HL-60 (cell line): ENCODE results near the gene DAPK1.

Experiments used
- DNase-seq, 2 experiments: peaks; one replicate each; pipeline ENCODE4 v3.0.0-alpha.2; 2010 to 2020; ENCODE audit warnings: low read depth in 1 of 2, low spot score in 1 of 2
- H3K27ac ChIP-seq: fragments of 250-450 bp; sonication (Bioruptor Pico); replicated peaks from 2 replicates; pipeline ENCODE4 v1.5.1; 2020; ENCODE audit warnings: mild to moderate bottlenecking, moderate library complexity
- H3K27me3 ChIP-seq: fragments of 250-450 bp; sonication (Bioruptor Pico); 2 replicates; pipeline ENCODE4 v1.5.1; 2021; ENCODE audit warnings: mild to moderate bottlenecking, moderate library complexity; ENCODE audit not compliant: insufficient read depth, poor library complexity, severe bottlenecking
- H3K4me3 ChIP-seq: replicated peaks from 2 replicates; pipeline ENCODE4 v1.5.1; 2011; ENCODE audit warnings: mild to moderate bottlenecking, control low read depth, low read length; ENCODE audit not compliant: insufficient read depth
- CTCF ChIP-seq: IDR thresholded peaks from one replicate; pipeline ENCODE4 v1.5.1; 2011; ENCODE audit warnings: low read length, control low read depth, inconsistent platforms; ENCODE audit not compliant: insufficient read depth
- GABPA ChIP-seq: IDR thresholded peaks from 2 replicates; pipeline ENCODE4 v1.6.1; 2012; ENCODE audit warnings: low read depth
- POLR2AphosphoS5 ChIP-seq: IDR thresholded peaks from 2 replicates; pipeline ENCODE4 v1.6.1; 2012; ENCODE audit warnings: low read depth
- SPI1 ChIP-seq: IDR thresholded peaks from 2 replicates; pipeline ENCODE4 v1.6.1; 2012; ENCODE audit warnings: low read depth, mild to moderate bottlenecking, borderline replicate concordance
- TF ChIP-seq, protein P1 (sequence below): IDR thresholded peaks from 2 replicates; pipeline ENCODE4 v1.6.1; 2012; ENCODE audit warnings: low read depth; ENCODE audit not compliant: insufficient replicate concordance

The DAPK1 gene

GRCh38 chr9:87579781-87580541 lies 82.3 kb downstream of the DAPK1 start:
- H3K4me3 ChIP-seq = no peak overlapping the region
- H3K27ac ChIP-seq = no peak overlapping the region
- TF ChIP-seq GABPA (no peak), POLR2AphosphoS5 (no peak), CTCF (no peak), SPI1 (no peak)
- TF ChIP-seq, protein P1, sequence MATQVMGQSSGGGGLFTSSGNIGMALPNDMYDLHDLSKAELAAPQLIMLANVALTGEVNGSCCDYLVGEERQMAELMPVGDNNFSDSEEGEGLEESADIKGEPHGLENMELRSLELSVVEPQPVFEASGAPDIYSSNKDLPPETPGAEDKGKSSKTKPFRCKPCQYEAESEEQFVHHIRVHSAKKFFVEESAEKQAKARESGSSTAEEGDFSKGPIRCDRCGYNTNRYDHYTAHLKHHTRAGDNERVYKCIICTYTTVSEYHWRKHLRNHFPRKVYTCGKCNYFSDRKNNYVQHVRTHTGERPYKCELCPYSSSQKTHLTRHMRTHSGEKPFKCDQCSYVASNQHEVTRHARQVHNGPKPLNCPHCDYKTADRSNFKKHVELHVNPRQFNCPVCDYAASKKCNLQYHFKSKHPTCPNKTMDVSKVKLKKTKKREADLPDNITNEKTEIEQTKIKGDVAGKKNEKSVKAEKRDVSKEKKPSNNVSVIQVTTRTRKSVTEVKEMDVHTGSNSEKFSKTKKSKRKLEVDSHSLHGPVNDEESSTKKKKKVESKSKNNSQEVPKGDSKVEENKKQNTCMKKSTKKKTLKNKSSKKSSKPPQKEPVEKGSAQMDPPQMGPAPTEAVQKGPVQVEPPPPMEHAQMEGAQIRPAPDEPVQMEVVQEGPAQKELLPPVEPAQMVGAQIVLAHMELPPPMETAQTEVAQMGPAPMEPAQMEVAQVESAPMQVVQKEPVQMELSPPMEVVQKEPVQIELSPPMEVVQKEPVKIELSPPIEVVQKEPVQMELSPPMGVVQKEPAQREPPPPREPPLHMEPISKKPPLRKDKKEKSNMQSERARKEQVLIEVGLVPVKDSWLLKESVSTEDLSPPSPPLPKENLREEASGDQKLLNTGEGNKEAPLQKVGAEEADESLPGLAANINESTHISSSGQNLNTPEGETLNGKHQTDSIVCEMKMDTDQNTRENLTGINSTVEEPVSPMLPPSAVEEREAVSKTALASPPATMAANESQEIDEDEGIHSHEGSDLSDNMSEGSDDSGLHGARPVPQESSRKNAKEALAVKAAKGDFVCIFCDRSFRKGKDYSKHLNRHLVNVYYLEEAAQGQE = no peak
- DNase-seq = no peak
- H3K27me3 ChIP-seq = no peaks in the 10 kb centered on the region

GRCh38 chr9:87580941-87581438 lies 83.3 kb downstream of the DAPK1 start:
- no peak for DNase-seq
- TF ChIP-seq, protein P1 = no peak
- TF ChIP-seq POLR2AphosphoS5 = no peak
- no peak for TF ChIP-seq GABPA
- no peak for TF ChIP-seq SPI1
- TF ChIP-seq CTCF = no peak
- Histone ChIP-seq H3K27ac (no peak overlapping the region), H3K4me3 (no peak overlapping the region), H3K27me3 (no peaks in the 10 kb centered on the region)

GRCh38 chr9:87581513-87581912 lies 83.8 kb downstream of the DAPK1 start:
- Histone ChIP-seq H3K4me3 (no peak overlapping the region), H3K27me3 (no peaks in the 10 kb centered on the region), H3K27ac (no peak overlapping the region)
- TF ChIP-seq GABPA (no peak), CTCF (no peak), SPI1 (no peak), POLR2AphosphoS5 (no peak)
- TF ChIP-seq, protein P1 = no peak
- no peak for DNase-seq
